IPS DF 6.9 (cell line): ENCODE results near the gene TAOK3.
"Not testable (repeated sequence)": the region's sequence is repeated elsewhere in the genome, so short reads cannot be mapped to it uniquely, and the experiment has no call there.

Source experiments
- DNase-seq: peaks from one replicate; pipeline ENCODE4 v3.0.0-alpha.2; 2013; ENCODE audit warnings: low read depth, low spot score
- H3K27ac ChIP-seq: one replicate; pipeline ENCODE4 v1.5.1; 2013; ENCODE audit warnings: low read length, control low read depth
- H3K27me3 ChIP-seq: 2 replicates; pipeline ENCODE4 v1.6.1; 2013; ENCODE audit warnings: mild to moderate bottlenecking, low read length; ENCODE audit not compliant: control insufficient read depth, insufficient read depth
- H3K36me3 ChIP-seq: 2 replicates; pipeline ENCODE4 v1.6.1; 2013; ENCODE audit warnings: low read length; ENCODE audit not compliant: control insufficient read depth, insufficient read depth
- H3K4me1 ChIP-seq: 2 replicates; pipeline ENCODE4 v1.6.1; 2013; ENCODE audit warnings: low read length; ENCODE audit not compliant: control insufficient read depth, insufficient read depth
- H3K4me3 ChIP-seq: 2 replicates; pipeline ENCODE4 v1.5.1; 2013; ENCODE audit warnings: mild to moderate bottlenecking, low read length
- H3K9me3 ChIP-seq: 2 replicates; pipeline ENCODE4 v1.6.1; 2013; ENCODE audit warnings: low read length, inconsistent platforms; ENCODE audit not compliant: control insufficient read depth, insufficient read depth
- WGBS: extraction: QIAGEN DNeasy Blood & Tissue Kit; methylation state at CpG from one replicate; pipeline ENCODE4 v1.1.7; 2013; ENCODE audit warnings: mixed read lengths, missing lambda C conversion rate; ENCODE audit not compliant: insufficient read length, insufficient coverage; 5-methylcytosine and 5-hydroxymethylcytosine counted together

Gene TAOK3

DNA sequence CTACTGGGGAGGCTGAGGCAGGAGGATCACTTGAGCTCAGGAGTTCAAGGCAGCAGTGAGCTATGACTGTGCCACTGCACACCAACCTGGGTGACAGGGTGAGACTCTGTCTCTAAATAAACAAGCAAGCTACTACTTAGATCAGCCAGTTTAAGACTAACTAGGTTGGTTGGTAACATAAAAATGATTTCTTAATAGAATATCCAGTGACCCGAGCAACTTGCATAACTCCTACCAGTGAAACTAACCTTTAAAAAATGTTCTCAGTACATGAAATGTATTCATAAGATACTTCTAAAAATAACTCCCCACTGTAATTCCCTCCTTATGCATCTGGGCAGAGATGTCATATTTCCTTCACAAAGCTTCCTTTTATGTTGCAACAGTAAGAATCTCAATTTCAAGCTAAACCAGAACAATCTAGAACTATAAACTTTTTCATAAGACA is 15.9 kb downstream of the TAOK3 start:
- Histone ChIP-seq H3K27me3 (no peaks in the 10 kb centered on the region), H3K9me3 (no peaks in the 10 kb centered on the region), H3K4me1 (no peaks in the 10 kb centered on the region), H3K36me3 (no peaks in the 10 kb centered on the region), H3K27ac (no peak overlapping the region), H3K4me3 (no peak overlapping the region)
- no CpG with 5 or more reads among the region's 1 CpG for WGBS
- no peak for DNase-seq

DNA sequence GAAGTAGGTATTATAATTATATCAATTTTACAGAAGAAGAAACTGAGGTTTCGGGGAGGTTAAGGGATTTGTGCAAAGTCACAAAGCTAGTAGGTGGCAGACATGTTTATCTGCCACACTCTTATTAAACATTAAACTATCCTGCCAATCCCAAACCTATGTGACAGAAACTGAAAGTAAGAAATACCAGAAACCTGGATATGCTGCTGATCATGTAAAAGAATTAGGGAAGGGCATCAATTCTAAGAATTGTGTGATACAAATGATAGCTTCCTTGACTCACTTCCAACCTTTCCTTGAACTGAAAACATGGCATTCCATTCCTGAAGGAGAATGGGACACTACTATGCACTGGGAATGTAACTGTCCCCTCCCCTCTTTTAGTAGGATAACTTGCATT is 16.9 kb downstream of the TAOK3 start:
- DNase-seq, result no peak
- Histone ChIP-seq H3K27ac (no peak overlapping the region), H3K36me3 (no peaks in the 10 kb centered on the region), H3K9me3 (no peaks in the 10 kb centered on the region), H3K4me3 (no peak overlapping the region), H3K27me3 (no peaks in the 10 kb centered on the region), H3K4me1 (no peaks in the 10 kb centered on the region)
- no CpG with 5 or more reads among the region's 1 CpG for WGBS

DNA sequence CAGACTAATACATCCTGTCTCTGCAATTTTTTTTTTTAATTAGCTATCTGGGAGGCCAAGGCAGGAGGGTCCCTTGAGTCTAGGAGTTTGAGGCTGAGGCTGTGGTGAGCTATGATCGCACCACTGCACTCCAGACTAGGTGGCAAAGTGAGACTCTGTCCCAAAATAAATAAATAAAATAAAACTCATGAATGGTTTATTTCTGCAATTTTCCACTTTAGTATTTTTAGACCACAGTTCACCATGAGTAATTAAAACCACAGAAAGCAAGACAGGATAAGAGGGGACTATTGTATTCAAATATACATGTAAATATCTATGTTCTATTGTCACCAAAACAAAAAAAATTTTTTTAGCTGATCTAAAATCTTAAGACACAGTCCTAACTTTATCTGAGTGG is 17.8 kb downstream of the TAOK3 start:
- Histone ChIP-seq H3K9me3 (no peaks in the 10 kb centered on the region), H3K27ac (no peak overlapping the region), H3K27me3 (no peaks in the 10 kb centered on the region), H3K4me1 (no peaks in the 10 kb centered on the region), H3K4me3 (no peak overlapping the region), H3K36me3 (no peaks in the 10 kb centered on the region)
- DNase-seq, result no peak
- no CpG with 5 or more reads among the region's 1 CpG for WGBS

DNA sequence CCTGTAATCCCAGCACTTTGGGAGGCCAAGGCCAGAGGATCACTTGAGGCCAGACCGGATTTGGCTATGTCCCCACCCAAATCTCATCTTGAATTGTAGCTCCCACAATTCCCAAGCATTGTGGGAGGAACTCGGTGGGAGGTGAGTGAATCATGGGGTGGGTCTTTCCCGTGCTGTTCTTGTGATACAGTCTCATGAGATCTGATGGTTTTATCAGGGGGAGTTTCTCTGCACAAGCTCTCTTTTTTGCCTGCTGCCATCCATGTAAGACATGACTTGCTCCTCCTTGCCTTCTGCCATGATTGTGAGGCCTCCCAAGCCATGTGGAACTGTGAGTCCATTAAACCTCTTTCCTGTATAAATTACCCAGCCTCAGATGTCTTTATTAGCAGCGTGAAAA is 18.2 kb downstream of the TAOK3 start:
- H3K27ac ChIP-seq, H3K9me3 ChIP-seq: not testable (repeated sequence)
- WGBS, result no CpG with 5 or more reads among the region's 4 CpGs

DNA sequence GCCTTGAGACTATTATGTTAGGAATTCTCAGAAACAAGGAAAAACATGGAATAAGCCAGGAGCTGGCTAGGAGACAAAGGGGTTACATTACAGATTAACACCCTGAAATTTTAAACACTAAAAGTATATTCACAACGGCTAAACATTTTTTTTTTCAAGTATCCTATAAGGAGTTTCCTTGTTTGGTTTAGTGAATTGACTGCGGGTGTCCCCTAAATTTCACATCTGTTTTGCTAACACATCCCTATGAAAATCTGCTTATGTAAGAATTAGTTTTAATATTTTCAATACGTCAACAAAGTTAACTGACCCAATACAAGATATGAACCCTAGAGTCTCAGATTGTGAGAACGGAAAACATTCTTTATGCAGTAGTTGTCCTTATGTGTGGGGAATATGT is 19.0 kb downstream of the TAOK3 start:
- H3K36me3 ChIP-seq, result no peaks in the 10 kb centered on the region

More for the DNA sequence above, 18.2 kb downstream of the TAOK3 start:
- not testable (repeated sequence) for H3K4me1 ChIP-seq, DNase-seq, H3K27me3 ChIP-seq, H3K36me3 ChIP-seq, H3K4me3 ChIP-seq

DNA sequence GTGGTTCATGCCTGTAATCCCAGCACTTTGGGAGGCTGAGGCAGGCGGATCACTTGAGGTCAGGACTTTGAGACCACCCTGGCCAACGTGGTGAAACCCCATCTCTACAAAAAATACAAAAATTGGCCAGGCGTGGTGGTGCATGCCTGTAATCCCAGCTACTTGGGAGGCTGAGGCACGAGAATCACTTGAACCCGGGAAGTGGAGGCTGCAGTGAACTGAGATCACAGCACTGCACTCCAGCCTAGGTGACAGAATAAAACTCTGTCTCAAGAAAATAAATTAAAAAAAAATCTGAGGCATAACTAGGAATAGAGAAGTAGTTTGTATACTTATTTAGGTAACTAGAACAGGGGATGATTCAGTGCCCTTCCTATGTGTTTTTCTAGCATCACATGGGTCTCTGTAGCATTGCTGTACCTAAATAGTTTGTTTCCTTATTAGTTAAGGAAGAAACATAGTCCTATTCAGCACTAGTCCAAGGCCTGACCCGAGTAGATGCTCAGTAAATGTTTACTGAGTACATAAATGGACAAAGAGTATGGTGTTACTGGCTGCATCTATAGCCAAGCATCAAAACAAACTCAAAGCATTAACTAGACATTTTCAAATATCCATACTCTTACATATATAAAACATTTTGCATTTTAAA is 21.7 kb downstream of the TAOK3 start:
- DNase-seq, result no peak
- no peaks in the 10 kb centered on the region for H3K27me3 ChIP-seq
- WGBS, result no CpG with 5 or more reads among the region's 6 CpGs
- no peaks in the 10 kb centered on the region for H3K9me3 ChIP-seq
- no peak overlapping the region for H3K4me3 ChIP-seq
- H3K4me1 ChIP-seq, result no peaks in the 10 kb centered on the region
- no peak overlapping the region for H3K27ac ChIP-seq
- H3K36me3 ChIP-seq, result no peaks in the 10 kb centered on the region

More for the DNA sequence above, 19.0 kb downstream of the TAOK3 start:
- no peak for DNase-seq
- Histone ChIP-seq H3K27ac (no peak overlapping the region), H3K27me3 (no peaks in the 10 kb centered on the region), H3K4me3 (no peak overlapping the region), H3K9me3 (no peaks in the 10 kb centered on the region), H3K4me1 (no peaks in the 10 kb centered on the region)
- WGBS, result no CpG with 5 or more reads among the region's 4 CpGs

DNA sequence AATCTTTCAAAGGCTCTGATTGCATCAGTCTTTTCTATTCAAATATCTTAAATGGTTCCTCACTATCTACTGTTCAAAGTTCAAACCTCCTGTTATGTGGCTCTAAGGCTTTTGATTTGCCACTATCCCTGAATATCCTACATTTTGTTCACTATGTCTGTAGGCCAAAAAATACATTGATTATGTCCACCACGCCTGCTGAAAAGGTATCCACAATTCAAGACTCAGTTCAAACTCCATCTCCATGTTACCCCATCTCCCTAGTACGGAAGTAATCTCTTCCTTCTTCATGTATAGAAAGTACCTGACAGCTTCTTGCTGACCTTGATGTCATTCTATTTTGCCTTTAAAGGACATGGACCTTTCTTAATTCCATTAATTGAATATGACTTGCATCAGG is 24.8 kb downstream of the TAOK3 start:
- Histone ChIP-seq H3K9me3 (no peaks in the 10 kb centered on the region), H3K4me1 (no peaks in the 10 kb centered on the region), H3K27me3 (no peaks in the 10 kb centered on the region), H3K36me3 (no peaks in the 10 kb centered on the region), H3K4me3 (no peak overlapping the region), H3K27ac (no peak overlapping the region)
- no peak for DNase-seq
- WGBS, result no CpG with 5 or more reads among the region's 2 CpGs

DNA sequence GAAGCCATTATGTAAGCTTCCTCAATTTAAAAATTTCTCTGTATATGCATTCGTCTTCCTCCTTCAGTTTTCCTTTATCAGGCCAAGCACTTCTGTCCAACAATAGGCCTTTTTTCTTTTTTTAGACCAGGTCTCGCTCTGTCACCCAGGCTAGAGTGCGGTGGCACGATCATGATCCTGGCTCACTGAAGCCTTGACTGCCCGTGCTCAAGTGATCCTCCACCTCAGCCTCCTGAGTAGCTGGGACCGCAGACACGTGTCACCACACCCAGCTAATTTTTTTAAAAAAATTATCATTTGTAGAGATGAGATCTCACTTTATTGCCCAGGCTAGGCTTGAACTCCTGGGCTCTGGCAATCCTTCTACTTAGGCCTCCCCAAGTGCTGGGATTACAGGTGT is 25.8 kb downstream of the TAOK3 start:
- Histone ChIP-seq H3K4me3 (no peak overlapping the region), H3K27ac (no peak overlapping the region), H3K9me3 (no peaks in the 10 kb centered on the region), H3K27me3 (no peaks in the 10 kb centered on the region), H3K4me1 (no peaks in the 10 kb centered on the region), H3K36me3 (no peaks in the 10 kb centered on the region)
- DNase-seq, result no peak
- WGBS, result no CpG with 5 or more reads among the region's 7 CpGs

DNA sequence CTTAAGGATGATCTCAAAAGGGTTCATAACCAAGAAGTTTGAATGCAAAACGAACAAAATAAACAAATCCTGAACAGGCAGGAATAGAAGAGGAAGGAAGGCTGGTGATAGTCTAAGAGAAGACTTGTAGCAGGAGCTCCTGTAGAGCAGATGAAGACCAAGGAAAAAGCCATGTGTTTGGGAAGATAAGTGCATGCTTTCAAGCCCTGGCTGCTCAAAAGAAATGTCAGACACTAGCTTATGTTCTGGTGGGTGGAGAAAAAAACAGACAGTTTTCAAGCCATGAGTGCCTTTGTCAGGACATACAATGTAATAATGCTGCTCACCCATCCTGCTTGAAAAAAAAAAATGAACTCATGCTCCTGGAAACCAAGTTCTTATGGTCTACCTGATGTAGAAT is 27.4 kb downstream of the TAOK3 start:
- Histone ChIP-seq H3K9me3 (no peaks in the 10 kb centered on the region), H3K27me3 (no peaks in the 10 kb centered on the region), H3K36me3 (no peaks in the 10 kb centered on the region), H3K27ac (no peak overlapping the region), H3K4me1 (no peaks in the 10 kb centered on the region), H3K4me3 (no peak overlapping the region)
- no CpG with 5 or more reads among the region's 1 CpG for WGBS
- DNase-seq, result no peak

DNA sequence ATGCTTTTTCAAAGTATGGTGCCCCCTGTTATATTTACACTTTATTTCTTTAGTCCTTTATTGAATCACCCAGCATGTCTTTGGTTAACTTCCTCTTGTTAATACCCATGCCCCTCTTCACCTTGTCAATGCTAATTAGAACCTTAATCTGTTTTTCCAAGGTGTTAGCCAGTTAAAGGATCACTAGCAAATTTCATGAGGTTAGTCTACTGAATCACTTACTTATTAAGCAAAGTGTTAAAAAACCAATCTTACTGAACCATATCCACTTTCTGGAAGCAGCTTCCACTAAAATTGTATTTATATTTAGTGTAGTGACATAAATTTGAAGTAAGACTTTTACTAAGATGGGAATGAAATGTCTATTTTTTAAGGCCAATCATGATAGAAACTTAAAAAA is 27.9 kb downstream of the TAOK3 start:
- Histone ChIP-seq H3K36me3 (no peaks in the 10 kb centered on the region), H3K4me1 (no peaks in the 10 kb centered on the region), H3K27me3 (no peaks in the 10 kb centered on the region), H3K9me3 (no peaks in the 10 kb centered on the region), H3K4me3 (no peak overlapping the region), H3K27ac (no peak overlapping the region)
- DNase-seq, result no peak

DNA sequence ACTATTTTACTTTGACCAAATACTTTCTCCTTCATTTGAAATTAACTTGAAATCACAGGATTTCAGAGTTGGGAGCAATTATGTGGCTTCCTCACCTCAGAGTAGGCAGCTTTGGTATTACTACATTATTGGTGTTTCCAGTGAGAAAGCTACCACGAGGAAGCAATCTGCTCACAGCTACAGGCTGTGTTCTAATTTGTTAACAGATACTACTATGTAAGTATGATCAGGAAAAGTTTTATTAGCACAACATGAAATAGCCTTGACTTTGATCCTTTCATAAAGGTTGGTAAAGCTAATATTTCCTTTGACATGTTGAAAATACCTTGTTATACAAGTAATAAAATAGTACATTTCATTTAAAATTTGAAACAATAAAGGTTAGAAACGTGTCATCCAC is 30.6 kb downstream of the TAOK3 start:
- no peaks in the 10 kb centered on the region for H3K27me3 ChIP-seq
- H3K4me1 ChIP-seq, result no peaks in the 10 kb centered on the region
- no peaks in the 10 kb centered on the region for H3K36me3 ChIP-seq
- no peak for DNase-seq
- no CpG with 5 or more reads among the region's 2 CpGs for WGBS
- no peaks in the 10 kb centered on the region for H3K9me3 ChIP-seq
- no peak overlapping the region for H3K4me3 ChIP-seq
- H3K27ac ChIP-seq, result no peak overlapping the region
